Tongue (tissue), 2 donors: ENCODE measurements around the gene MARF1. TPM values are rescaled to one million over a fixed set of nuclear protein-coding genes. Genes with fewer than 3 reads are reported as not detected.
"Not testable (repeated sequence)": the region's sequence is repeated elsewhere in the genome, so short reads cannot be mapped to it uniquely, and the experiment has no call there.

Experiments
- DNase-seq: peaks from one replicate; pipeline ENCODE4 v3.0.0-alpha.2; 2015
- total RNA-seq: library from RNA; depleted of rRNA; stranded (reverse); fragments of >200 nt; gene quantifications from one replicate; pipeline ENCODE4 v1.2.3, GENCODE V29; 2014

MARF1 gene
- total RNA-seq, 1 donor from 2014 or later, result 26.9 TPM

GRCh38 chr16:15599303-15600070, 43.5 kb downstream of the MARF1 start:
- no peak for DNase-seq

DNA sequence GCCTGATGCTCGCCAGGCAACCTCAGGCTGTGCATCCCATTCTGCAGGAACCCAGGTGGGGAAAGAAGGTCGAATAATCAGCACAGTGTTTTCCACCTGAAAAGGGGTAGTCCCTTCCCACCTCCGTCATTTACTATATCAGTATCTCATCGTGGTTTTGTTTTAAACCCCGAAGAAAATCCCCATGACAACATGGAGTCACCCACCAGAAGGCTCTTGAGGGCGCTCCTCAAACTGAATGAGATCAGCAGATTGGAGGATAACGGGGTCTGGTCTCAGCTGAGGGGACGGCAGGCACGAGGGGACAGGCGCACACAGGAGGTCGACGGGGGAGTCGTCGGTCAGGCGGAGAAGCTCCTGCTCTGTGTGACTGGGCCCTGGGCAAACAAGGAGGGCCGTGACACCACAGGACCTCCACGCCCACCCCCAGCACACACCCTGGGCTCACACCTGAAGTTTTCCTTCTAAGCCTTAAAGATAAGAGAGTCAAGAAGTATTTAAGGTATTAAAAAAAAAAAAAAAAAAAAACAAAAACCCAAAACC, 44.2 kb downstream of the MARF1 start:
- no peak for DNase-seq

DNA sequence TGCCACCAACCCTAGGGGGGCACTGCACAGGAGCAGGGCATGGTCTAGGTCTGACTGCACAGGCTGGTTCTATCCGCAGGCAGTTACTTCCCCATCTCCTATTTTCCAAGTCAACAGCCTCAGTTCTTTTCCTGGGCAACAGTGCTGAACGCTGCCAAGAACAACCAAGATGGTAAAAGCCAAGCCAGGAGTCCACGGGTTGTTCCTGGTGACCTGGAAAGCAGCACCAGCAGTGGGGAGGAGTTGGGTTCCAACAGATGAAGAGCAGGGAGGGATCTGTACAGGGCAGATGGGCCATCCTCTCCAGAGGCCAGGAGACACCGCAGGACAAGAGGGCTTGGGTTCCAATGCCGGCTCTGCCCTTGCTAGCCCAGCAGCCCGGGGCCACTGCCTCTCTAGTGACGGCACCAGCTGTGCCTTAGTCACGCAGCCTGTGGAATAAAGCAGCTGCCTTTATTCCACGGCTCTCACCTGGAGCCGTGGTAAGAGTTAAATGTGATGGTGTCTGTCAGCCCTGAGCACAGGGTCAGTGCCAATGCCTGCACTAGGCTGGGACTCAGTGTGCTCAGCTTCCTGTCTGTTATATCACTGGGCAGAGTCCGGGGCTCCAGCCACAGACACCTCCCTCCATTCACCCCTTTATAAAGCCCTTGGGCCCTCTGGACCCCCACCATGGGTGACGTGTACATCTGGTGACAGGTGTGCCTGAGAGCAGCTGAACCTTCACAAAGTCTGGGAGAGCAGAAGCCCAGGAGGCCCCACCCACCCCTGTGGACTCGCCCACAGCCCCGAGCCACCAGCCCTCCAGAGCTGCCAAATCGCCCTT, 44.9 kb downstream of the MARF1 start:
- no peak for DNase-seq

DNA sequence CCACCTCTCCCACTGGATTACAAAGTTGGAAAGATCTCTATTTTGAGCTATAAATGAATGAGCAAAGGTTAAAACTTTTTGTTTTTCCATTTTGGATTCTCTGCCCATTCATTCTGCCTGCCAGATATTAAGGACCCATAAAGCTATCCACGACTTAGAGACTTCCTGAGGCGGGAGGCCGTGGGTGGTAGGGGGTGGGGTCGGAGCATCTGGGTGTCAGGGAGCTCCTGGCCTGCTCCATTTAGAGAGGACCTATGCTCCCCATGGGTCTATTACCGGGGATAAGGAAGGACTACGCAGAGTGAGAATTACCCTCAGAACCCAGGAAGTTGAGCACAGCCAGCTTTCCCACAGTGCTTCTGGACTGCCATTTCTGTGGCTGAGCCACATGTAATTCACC, 45.8 kb downstream of the MARF1 start:
- DNase-seq, result no peak

GRCh38 chr16:15594711-15595320, 48.1 kb downstream of the MARF1 start:
- no peak for DNase-seq

DNA sequence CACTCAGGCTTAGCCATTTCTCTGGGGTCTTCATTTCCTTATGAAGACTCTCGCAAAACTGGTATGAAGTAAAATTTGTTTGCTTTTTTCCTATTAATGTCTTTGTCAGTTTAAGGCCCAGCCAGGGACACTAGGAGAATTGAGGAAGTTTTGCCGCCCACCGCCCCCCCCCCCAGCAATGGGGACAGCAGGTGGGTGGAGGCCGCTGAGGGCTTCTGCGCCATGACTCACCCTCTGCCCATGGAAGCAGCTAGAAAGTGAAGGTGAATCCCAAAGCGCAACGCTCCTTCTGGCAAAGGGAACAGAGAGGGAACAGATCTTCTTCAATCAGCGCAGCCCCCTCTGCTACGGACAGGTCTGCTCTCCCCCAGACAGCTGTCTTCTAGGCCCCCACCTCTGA, 49.7 kb downstream of the MARF1 start:
- DNase-seq, result no peak

DNA sequence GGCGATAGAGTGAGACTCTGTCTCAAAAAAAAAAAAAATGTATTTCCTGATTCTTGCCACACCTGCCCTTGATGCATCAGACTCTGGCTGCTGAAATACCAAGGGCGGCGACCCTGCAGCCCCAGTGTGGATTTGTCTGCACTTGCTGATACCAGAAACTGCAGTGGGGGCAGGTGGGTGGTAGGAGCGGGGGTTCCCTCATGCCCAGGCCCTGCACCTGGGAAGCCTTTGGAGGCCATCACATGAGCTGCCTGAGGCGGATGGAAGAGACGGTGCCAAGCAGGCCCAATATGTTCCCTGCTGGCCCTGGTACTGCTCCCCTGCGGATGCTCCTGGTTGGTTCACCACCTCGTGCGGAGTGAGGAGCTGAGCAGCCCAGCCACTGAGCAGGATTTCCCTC, 50.6 kb downstream of the MARF1 start:
- no peak for DNase-seq

DNA sequence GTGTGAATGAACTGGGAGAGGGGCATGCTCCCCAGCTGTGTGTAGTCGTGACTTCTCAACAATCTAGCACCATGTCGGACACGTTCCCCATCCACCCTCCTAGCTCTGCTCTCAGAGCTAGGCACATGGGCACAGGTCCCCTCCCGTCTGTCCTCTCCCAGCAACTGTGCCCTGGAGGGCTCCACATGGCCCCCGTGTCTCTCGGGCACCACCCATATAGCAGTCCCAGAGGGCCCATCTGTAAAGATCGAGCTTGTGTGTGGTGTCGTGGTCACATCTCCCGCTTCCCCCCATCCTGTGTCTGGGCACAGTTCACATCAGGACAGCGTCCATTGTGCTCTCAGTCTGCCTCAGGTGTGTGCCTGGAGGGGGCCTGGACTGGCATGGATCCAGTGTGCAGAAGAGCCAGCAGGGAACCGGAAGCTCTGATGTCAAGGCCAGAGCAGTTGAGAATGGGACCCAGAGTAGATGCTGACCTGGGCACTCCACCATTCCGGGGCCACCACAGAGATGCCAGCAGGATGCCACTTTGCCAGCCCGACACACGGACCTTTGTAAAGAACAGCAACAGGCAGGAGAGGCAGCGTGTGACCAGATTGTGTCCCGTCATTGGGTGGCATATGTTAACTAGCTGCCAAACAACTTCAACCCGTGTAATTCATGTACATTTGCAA, 55.7 kb downstream of the MARF1 start:
- no peak for DNase-seq

DNA sequence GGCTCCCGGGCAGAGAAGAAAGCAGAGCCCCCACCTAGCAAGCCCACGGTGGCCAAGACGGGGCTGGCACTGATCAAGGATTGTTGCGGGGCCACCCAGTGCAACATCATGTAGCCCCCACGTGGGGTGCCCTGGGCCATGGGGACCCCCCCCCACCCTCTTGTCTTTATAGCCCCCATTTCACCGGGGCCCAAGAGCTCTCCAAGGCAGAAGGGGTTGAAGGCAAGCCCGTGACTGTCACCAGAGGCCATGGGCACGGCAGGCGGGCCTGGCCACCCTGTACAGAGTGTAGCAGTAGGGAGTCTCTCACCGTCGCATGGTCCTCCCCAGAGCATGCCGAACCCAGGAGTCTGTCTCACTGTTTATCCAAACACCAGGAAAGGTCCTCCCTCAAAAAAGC, 56.2 kb downstream of the MARF1 start:
- DNase-seq, result no peak

- DNase-seq, result no peak
Observed at GRCh38 chr16:15585956-15586355, 57.0 kb downstream of the MARF1 start.

- DNase-seq, result no peak
Observed at GRCh38 chr16:15583526-15583925, 59.4 kb downstream of the MARF1 start.

- no peak for DNase-seq
Observed at GRCh38 chr16:15581127-15581815, 61.7 kb downstream of the MARF1 start.

DNA sequence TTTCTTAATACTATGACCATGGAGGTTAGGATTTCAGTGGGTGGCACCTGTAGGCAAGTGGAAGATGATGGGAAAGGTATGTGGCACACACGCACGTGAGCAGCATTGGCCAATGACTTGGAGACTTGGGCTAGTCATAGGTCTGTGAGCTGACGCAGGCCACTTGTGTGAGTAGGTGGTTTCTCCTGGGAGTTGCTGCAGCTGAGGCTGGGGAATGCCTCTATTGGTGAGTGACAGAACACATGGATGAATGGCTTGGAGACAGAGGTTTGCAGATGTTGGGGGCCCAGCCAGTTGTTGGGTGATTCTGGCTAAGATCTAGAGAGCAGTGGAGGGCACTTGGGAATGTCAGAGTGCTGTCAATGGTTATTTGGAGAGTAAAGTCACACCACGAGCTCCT, 64.1 kb downstream of the MARF1 start:
- DNase-seq, result no peak

DNA sequence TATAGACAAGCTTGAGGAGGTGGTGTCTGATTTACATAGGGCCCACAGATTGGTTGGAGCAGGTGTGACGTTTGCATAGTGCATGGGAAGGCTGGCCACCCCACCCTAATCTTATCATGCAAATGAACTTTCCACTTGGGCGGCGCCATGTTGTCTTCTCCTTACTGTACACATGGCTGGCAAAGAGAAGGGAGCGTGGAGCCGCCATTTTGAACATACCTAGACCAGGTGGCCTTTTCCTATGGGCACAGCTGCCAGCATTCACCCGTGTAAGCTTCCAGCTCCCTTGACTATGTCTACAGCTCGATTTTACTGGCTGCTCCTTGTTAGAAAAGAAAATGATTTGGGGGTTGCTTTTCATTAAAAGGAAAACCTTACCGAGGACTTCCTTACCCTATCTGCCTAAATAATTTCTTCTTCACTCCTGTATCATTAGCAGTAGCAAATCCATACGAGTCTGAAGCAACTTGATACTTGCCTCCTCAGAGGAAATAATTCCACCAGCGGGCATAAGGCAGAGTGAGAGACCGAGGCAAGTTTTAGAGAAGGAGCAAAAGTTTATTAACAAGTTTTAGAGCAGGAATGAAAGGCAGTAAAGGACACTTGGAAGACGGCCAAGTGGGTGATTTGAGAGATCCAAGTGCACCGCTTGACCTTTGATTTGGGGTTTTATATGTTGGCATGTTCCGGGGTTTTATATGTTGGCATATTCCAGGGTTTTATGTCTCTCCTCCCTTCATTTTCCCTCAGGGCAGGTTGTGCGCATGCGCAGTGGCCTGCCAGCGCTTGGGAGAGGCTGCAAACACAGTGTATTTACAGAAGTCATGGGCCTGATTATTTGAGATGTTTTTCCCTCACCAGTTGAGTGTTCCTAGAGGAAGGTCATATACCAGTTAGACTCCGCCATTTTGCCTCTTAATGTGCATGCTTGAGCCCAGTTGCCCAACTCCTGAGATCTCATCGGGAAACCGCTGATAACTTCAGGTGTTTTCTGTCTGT, 65.7 kb downstream of the MARF1 start:
- DNase-seq, result no peak

- no peak for DNase-seq
Observed at GRCh38 chr16:15575293-15576049, 67.5 kb downstream of the MARF1 start.

- no peak for DNase-seq
Observed at GRCh38 chr16:15574614-15574948, 68.4 kb downstream of the MARF1 start.

DNA sequence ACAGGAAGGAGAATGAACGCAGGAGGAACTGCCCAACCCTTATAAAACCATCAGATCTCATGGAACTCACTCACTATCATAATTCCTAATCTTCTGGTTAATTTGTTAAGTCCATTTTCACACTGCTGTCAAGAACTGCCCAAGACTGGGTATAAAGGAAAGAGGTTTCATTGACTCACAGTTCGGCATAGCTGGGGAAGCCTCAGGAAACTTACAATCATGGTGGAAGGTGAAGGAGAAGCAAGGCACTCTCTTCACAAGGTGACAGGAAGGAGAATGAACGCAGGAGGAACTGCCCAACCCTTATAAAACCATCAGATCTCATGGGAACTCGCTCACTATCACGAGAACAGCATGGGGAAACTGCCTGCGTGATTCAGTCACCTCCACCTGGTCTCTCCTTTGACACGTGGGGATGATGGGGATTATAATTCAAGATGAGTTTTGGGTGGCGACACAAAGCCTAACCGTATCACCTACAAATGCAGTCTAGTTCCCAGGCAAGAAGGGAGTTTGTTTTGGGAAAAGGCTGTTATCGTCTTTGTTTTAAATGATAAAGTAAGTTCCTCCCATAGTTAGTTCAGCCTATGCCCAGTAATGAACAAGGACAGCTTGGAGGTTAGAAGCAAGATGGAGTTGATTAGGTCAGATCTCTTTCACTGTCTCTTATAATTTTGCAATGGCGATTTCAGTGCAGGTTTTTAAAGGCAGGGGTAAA, 68.9 kb downstream of the MARF1 start:
- DNase-seq, result not testable (repeated sequence)

GRCh38 chr16:15573274-15573895, 69.6 kb downstream of the MARF1 start:
- no peak for DNase-seq
